ENCODE measurements around the gene ANKRD9.

GRCh38 chr14:102523569-102524450 lies 14.2 kb upstream of the ANKRD9 start:
- TF ChIP-seq, protein P1, sequence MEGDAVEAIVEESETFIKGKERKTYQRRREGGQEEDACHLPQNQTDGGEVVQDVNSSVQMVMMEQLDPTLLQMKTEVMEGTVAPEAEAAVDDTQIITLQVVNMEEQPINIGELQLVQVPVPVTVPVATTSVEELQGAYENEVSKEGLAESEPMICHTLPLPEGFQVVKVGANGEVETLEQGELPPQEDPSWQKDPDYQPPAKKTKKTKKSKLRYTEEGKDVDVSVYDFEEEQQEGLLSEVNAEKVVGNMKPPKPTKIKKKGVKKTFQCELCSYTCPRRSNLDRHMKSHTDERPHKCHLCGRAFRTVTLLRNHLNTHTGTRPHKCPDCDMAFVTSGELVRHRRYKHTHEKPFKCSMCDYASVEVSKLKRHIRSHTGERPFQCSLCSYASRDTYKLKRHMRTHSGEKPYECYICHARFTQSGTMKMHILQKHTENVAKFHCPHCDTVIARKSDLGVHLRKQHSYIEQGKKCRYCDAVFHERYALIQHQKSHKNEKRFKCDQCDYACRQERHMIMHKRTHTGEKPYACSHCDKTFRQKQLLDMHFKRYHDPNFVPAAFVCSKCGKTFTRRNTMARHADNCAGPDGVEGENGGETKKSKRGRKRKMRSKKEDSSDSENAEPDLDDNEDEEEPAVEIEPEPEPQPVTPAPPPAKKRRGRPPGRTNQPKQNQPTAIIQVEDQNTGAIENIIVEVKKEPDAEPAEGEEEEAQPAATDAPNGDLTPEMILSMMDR (IDR thresholded peaks at IDR 0.05; ENCODE audit: poor library complexity, severe bottlenecking) = no peak
- TF ChIP-seq EP300 (conservative IDR thresholded peaks at IDR 0.05; ENCODE audit: poor library complexity, severe bottlenecking) (no peak), RAD21 (conservative IDR thresholded peaks at IDR 0.05) (no peak), TAF1 (IDR thresholded peaks at IDR 0.05; ENCODE audit: low read depth) (no peak), MXI1 (conservative IDR thresholded peaks at IDR 0.05; ENCODE audit: poor library complexity, severe bottlenecking) (no peak), EZH2 (IDR thresholded peaks at IDR 0.05; ENCODE audit: borderline replicate concordance, insufficient read depth, low read length, poor library complexity, severe bottlenecking) (no peak), POLR2AphosphoS5 (IDR thresholded peaks at IDR 0.05) (no peak)
- TF ChIP-seq, protein P2, sequence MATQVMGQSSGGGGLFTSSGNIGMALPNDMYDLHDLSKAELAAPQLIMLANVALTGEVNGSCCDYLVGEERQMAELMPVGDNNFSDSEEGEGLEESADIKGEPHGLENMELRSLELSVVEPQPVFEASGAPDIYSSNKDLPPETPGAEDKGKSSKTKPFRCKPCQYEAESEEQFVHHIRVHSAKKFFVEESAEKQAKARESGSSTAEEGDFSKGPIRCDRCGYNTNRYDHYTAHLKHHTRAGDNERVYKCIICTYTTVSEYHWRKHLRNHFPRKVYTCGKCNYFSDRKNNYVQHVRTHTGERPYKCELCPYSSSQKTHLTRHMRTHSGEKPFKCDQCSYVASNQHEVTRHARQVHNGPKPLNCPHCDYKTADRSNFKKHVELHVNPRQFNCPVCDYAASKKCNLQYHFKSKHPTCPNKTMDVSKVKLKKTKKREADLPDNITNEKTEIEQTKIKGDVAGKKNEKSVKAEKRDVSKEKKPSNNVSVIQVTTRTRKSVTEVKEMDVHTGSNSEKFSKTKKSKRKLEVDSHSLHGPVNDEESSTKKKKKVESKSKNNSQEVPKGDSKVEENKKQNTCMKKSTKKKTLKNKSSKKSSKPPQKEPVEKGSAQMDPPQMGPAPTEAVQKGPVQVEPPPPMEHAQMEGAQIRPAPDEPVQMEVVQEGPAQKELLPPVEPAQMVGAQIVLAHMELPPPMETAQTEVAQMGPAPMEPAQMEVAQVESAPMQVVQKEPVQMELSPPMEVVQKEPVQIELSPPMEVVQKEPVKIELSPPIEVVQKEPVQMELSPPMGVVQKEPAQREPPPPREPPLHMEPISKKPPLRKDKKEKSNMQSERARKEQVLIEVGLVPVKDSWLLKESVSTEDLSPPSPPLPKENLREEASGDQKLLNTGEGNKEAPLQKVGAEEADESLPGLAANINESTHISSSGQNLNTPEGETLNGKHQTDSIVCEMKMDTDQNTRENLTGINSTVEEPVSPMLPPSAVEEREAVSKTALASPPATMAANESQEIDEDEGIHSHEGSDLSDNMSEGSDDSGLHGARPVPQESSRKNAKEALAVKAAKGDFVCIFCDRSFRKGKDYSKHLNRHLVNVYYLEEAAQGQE (IDR thresholded peaks at IDR 0.05; ENCODE audit: borderline replicate concordance) = no peak

All from neural cell (in vitro differentiated cells).